HG03439 (cell line): ENCODE data around the gene HPX.

Experiments used
- ATAC-seq: cut with Tn5 transposase; IDR thresholded peaks from one replicate; pipeline ENCODE4 v1.9.1; 2021; ENCODE audit warnings: mild to moderate bottlenecking, moderate library complexity; ENCODE audit not compliant: unreplicated experiment

HPX gene, protein sequence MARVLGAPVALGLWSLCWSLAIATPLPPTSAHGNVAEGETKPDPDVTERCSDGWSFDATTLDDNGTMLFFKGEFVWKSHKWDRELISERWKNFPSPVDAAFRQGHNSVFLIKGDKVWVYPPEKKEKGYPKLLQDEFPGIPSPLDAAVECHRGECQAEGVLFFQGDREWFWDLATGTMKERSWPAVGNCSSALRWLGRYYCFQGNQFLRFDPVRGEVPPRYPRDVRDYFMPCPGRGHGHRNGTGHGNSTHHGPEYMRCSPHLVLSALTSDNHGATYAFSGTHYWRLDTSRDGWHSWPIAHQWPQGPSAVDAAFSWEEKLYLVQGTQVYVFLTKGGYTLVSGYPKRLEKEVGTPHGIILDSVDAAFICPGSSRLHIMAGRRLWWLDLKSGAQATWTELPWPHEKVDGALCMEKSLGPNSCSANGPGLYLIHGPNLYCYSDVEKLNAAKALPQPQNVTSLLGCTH

DNA sequence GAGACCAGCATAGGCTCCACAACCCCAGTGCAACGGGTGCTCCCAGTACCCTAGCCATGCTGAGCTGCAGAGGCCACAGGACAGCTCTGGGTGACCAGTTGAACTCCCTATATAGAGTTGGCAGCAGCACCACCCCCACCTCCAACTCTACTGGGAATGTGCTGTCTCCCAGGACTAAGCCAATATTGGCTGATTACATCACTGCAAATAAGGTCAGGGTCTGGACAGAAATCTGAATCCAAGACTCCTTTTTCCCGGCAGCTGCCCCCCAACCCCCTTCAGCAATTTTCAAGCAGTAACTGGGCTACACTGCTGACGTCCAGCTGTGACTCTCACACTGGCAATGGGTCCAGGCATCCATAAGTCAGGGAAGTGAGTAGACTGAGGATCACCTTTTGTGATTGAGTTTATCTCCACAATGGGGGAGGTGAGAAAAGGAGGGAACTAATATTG lies at the start of gene HPX:
HPX (minus strand) TSS at position 82 of the 453 bp plus-strand sequence; CDS start at position 58, 24 bp downstream.
- ATAC-seq = no peak

- ATAC-seq = no peak
Observed at GRCh38 chr11:6489306-6489705, 48.5 kb upstream of the HPX start.

DNA sequence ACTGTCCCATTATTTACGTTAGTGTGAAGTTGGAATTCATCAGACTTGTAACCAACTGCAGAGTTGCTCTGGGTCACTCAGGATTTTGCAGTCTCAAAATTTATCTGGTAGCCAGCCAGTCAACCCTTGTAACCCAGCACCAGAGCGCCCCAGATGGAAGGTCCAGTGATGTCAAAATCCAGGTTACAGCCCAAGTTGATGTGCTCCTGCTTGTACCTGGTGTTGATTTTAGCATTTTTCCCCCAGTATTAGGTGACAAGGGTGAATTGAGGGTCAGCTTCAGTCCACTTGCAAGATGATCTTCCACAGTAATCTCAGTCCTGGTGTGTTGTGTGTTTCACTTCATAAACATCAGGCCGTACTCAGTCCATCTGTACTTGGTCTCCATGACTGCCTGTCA lies 48.0 kb upstream of the HPX start:
- no peak for ATAC-seq

DNA sequence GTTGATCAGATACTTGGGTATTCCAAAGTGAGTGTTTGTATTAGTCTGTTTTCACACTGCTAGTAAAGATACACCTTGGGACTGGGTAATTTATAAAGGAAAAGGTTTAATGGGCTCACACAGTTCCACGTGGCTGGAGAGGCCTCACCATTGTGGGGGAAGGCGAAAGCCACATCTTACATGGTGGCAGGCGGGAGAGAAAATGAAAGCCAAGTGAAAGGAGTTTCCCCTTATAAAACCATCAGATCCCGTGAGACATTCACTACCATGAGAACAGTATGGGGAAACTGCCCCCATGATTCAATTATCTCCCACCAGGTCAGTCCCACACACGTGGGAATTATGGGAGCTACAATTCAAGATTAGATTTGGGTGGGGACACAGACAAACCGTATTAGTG lies 47.6 kb upstream of the HPX start:
- no peak for ATAC-seq

GRCh38 chr11:6486938-6487337 lies 46.2 kb upstream of the HPX start:
- ATAC-seq = no peak

- no peak for ATAC-seq
Observed at GRCh38 chr11:6486256-6486655, 45.5 kb upstream of the HPX start.

- ATAC-seq = no peak
Observed at GRCh38 chr11:6485661-6486060, 44.9 kb upstream of the HPX start.

- no peak for ATAC-seq
Observed at GRCh38 chr11:6483015-6483414, 42.2 kb upstream of the HPX start.

DNA sequence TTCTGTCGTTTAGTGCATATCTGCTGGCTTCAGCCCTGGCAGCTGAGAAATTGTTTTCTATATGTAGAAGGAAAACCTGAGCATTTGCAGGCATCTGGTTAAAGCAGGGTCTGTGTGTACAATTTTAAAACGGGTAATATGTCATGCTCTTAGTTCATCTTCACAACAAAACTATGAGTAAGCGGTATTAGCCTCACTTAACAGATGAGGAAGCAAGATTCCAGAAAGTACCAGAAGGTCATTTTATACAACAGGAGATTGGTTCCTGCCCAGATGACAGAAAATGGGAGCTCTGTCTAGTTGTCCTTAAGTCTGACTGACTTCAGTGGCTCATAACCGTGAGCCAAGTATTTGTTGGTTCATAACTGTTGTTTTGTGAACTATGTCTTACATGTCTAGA lies 41.7 kb upstream of the HPX start:
- no peak for ATAC-seq

DNA sequence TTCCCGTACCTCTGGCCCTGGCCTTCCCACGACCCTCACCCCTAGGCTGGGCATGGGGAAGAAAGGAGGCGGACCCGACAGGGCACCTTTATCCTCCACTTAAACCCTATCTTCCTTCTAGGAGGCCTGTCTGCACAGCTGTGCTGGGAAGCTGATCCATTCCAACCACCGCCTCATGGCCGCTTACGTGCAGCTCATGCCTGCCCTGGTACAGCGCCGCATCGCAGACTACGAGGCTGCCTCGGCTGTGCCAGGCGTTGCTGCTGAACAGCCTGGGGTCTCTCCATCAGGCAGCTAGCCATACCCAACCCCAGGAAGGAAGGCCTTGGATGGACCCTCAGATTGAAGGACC lies 41.1 kb upstream of the HPX start:
- ATAC-seq = no peak

GRCh38 chr11:6481012-6481923 lies 40.5 kb upstream of the HPX start, which contains the start of the genes ARFIP2 and TIMM10B:
ARFIP2 (minus strand) TSS chr11:6481331; CDS start chr11:6480421, 910 bp downstream.
TIMM10B (plus strand) TSS chr11:6481501; CDS start chr11:6481517, 16 bp downstream.
- peak; percentile 99 for ATAC-seq

- no peak for ATAC-seq
Observed at GRCh38 chr11:6480299-6480914, 39.6 kb upstream of the HPX start.

DNA sequence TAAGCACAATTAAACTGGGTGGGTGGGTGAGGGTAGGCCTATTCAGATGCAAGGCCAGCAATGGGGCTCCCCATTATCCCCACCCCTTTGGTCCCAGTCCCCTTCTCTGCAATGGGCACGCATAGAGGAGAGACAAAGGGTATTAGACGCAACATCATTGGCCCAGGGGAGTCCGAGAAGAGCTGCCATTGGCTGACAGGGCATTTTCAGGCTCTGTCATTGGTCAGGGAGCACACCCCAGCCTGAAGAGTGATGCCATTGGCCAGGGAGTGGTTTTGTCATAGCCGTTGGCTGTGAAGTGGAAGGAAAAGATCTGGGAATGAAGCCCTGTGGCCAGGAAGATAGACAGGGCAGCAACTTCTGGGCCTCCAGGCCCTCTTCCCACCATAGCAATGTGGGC lies 35.8 kb upstream of the HPX start:
- ATAC-seq = no peak

DNA sequence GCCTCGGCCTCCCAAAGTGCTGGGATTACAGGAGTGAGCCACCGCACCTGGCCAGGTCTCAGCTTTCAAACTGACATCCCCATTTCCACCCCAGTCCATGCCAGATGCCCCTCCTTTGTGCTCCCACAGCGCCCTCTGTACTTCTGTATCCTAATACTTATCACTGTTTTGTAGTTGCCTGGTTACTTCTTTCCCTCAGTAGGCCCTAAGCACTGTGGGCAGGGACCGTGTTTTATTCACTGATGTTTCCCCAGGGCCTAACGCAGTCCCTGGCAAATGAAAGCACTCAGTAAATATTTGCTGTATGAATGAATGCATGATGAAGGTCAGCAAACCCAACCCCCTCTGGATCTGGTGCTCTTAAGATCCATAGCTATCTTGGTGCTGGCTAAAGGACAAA lies 35.1 kb upstream of the HPX start:
- ATAC-seq = no peak

DNA sequence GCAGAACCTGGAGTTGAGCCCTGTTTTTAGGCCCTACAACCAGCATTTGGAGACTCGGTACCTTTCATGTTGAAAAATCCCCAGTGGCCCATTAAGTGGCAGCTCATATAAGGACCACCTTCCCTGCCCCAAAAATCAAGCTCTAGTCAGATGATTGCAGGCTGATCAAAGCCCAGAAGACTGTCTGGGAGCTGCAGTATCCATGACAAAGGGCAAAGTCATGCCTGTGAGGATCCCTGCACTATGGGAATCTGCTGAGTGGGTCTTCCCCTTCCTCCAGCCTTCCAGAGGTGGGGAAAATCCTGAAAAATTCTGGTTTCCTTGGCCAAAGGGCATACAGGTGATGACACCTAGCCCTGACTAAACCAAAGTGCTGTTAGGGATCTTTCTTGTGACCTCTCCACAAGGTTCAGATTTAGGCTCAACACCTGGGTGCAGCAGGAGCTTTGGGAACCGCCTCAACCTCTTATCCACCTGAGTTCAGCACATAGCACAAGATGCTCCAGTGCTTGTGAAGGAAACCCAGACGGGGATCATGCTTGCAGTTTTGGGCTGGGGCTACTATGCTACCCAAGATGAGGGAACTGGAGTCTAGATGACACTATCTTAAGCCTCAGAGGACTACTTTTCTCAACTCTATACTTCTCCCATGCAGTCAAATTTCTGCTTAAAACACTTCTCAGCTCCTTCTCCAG lies 34.2 kb upstream of the HPX start:
- ATAC-seq = no peak

DNA sequence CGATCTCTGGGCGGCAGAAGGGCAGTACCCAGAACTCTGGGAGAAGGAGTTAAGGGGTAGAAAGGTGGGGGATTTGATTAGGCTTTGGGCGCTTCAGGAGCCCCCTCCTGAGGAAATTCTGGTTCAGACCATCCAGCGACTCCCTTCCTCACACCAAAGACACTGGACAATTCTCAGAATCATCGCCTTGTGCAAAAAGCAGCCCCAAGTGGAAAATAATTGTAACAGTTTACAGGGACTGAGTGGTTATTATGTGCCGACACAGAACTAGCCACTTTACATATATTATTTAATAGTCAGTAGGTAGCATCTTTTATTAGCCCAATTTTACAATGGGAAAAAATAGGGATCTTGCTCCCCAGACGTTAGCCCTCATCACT lies 33.6 kb upstream of the HPX start:
- no peak for ATAC-seq

GRCh38 chr11:6473451-6474412 lies 32.9 kb upstream of the HPX start, which contains the start of gene TRIM3:
TRIM3 (minus strand) TSS chr11:6473941; CDS start chr11:6465695, 8,246 bp downstream.
- ATAC-seq = peak; percentile 67

DNA sequence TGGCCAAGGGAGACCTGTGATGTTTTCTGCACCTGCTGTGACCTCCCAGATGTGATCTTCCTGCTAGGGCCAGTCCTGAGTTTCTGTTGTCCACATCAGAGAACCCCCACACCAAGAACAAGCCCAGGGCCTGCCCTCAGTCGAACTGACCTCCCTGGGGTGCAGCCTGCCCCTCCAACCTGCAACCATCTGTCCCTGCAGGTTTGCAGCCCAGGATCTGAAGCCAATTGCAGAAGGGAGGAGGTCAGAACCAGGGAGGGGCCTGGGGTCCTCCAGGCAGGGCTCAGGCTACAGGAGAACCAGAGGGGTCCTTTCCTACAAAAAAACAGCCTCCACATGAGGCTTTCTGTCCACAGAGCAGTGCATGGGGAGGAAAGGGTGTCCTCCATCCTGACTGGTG lies 32.1 kb upstream of the HPX start:
- ATAC-seq = no peak

GRCh38 chr11:6469599-6469998 lies 28.8 kb upstream of the HPX start:
- ATAC-seq = no peak
